HG02798 (cell line): ENCODE data around the gene CTBP1.

Source experiments
- ATAC-seq: cut with Tn5 transposase; IDR thresholded peaks from one replicate; pipeline ENCODE4 v1.9.1; 2021; ENCODE audit warnings: mild to moderate bottlenecking; ENCODE audit not compliant: unreplicated experiment, poor library complexity

The CTBP1 gene

DNA sequence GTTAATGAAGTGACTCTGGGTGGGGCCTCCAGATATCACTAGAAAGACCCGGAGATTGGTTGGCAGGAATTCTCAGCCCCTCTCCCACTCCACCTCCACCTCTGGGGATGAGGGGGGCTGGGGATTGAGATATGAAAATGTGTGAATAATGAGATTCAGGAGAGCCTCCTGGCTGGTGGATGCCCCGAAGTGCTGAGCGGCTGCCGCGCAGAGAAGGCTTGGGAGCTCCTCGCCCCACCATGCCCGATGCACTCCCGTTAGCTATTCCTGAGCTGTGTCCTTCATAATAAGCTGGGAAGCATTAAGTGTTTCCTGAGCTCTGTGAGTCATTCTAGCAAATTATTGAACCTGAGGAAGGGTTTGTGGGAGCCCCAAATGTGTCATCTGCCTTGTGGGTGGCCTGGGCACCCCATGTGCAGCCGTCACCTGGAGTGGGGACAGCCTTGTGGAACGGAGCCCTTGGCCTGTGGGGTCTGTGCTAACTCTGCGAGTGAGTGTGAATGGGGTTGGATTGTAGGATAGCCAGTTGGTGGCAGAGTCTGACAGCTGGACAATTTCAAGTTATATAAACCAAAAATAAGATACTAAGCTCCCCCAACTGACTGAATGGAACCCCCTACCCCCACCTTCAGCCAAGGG, 36.3 kb upstream of the CTBP1 start:
- no peak for ATAC-seq

DNA sequence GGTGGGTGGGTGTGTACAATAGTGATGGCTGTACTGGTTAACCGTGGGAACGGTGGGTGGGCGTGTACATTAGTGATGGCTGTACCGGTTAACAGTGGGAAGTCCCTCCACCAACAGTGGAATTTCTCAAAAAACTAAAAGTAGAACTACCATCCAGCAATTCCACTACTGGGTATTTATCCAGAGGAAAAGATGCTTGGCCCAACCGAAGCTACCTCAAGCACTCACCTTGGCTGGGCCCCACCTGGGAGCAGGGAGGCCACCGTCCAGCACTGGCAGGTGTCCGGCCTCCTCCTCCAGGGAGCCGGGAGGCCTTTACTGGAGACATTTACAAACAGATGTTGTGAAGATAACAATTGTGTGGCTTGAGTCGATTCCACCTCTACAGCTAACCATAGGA, 34.8 kb upstream of the CTBP1 start:
- ATAC-seq = no peak

DNA sequence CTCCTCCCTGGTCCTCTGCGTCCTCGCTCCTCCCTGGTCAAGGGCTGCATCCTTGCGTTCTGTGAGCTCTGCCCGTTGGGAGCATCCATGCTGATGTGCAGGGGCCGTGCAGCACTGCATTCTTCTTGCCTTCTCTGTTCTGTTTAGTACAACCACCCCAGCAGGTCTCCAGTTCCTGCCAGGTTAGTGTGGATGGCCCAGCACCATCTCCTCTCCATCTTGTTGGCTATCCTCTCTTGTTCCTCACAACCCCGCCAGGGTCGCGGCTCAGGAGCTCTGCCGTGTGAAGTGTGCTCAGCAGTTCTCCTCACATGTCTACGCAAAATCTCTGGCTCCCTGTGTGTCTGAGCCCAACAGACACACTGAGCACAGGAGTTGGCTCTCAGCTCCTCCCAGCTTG, 30.3 kb upstream of the CTBP1 start:
- ATAC-seq = no peak

DNA sequence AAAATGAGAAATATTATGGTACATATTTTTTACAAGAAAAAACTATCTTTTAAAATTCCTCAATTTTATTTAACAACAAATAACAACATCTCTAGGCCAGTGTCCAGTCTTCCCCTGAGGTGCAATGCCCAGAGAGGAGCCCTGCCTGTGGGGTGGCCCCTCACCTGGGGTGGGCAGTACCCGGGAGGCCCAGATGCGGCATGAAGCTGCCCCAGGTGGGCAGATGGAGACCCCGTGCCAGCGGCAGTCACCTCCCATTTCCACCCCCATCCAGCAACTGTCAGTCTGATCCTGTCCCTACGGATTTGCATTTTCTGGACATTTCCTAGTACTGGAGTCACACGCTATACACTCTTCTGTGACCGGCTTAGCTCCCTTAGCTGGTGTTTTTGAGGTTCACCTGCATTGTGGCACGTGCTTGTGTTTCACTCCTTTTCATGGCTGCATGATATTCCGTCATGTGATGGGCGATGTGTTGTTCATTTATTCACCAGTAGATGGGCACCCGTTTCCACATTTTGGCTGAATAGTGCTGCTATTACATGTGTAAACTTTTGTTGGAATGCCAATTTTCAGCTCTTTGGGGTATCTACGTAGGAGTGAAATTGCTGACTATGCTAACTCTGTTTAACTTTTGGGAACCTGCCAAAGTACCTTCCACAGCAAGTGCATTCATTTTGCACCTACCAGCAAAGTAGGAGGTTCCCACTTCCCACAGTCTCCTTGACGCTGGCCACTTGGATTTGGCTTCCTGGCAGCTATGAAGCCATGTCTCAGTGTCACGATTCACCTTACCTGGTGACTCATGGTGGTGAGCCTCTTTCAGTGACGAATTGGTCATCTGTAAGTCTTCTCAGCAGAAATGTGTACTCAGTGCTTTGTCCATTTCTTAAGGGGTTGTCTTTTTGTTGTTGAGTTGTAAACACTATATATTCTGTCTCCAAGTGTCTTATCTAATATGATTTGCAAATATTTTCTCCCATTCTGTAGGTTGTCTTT, 29.0 kb upstream of the CTBP1 start:
- ATAC-seq = no peak

DNA sequence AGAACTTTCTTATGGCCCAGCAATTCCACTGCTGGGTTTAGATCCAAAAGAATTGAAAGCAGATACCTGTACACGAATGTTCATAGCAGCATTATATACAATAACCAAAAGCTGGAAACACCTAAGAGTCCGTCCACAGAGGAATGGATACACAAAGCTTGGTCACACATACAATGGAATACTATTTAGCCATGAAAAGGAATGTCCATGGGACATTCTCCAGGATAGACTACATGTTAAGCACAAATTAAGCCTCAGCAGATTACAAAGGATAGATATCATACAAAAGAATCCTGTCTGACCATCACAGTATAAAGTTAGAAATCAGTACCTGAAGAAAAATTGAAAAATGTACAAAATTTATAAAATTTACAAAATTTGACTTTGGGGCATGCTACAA, 28.1 kb upstream of the CTBP1 start:
- no peak for ATAC-seq

DNA sequence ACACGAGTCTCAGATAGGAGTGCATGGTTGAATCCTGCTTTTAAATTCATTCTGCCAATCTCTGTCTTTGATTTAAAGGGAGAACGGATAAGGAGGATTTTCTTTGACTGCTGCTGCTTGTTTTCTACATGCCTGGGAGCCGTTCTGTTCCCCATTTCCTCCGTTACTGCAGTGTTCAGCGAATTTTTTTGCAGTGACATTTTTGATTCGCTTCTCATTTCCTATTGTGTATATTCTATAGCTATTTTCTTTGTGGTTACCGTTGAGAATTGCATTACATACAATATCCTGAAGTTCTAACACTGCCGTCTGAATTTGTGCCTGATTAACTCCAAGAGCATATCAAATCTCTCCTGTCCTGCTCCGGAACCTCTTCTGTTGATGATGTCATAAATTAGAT, 25.9 kb upstream of the CTBP1 start:
- no peak for ATAC-seq

DNA sequence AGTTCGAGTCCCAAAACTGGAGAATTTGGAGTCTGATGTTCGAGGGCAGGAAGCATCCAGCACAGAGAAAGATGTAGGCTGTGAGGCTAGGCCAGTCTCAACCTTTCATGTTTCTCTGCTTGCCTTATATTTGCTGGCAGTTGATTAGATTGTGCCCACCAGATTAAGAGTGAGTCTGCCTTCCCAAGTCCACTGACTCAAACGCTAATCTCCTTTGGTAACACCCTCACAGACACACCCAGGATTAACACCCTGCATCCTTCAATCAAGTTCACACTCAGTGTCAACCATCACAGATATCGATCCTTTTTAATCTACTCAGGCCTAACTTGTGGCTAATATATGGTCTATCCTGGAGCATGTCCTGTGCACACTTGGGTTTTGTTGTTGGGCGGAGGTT, 22.8 kb upstream of the CTBP1 start:
- no peak for ATAC-seq

DNA sequence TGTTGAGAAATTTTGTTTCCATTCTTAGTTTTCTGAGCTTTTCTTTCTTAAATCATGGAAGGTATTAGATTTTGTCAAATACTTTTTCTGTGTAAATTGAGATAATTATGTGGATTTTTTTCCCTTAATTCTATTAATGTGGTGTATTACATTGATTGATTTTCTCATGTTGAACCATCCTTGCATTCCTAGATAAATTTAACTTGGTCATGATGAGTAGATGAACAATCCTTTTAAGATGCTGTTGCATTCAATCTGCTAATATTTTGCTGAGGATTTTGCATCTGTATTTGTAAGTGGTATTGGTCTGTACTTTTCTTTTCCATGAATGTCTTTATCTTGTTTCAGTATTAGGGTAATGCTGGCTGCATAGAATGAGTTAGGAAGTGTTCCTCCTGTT, 20.3 kb upstream of the CTBP1 start:
- ATAC-seq = no peak

DNA sequence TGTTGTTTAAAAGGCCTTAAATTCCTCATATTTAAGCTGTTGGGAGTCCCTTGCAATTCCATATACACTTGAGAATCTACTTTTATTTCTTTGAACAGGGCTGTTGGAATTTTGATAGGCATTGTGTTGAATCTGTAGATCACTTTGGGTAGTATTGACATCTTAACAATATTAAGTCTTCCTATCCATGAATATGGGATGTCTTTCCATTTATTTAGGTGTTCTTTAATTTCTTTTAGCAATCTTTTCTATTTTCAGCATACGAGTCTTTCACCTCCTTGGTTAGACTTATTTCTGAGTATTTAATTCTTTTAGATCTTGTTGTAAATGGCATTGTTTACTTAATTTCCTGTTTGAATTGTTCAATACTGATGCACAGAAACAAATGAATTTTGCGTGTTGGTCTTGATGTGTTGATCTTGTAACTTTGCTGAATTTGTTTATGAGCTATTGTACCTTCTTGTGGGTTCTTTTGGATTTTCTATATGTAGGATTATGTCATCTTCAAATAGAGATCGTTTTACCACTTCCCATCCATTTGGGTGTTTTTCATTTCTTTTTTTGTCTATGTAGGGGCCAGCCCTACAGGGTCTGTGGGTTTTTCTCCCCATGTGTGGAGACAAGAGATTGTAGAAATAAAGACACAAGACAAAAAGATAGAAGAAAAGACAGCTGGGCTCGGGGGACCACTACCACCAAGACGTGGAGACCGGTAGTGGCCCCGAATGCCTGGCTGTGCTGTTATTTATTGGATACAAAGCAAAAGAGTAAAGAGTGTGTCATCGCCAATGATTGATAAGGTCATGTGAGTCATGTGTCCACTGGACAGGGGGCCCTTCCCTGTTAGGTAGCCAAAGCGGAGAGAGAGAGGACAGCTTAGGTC, 18.2 kb upstream of the CTBP1 start:
- ATAC-seq = no peak

DNA sequence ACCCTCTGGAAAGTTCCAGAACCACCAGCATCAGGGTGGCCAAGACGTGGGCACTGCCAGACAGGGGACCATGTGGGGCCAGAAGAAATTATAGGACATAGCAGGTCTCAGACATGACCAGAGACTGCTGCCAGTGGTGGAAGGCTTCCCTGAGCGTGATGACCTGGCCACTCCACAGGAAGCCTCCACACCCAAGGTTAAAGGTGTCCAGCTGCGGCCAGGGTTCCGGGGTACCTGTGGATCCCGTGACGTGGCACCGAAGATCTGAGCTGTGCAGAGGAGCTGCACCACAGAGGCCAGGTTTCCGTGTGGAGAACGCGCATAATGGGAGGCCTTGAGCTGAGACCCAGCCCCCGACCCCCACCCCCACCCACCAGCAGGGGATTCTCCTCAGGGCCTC, 16.4 kb upstream of the CTBP1 start:
- ATAC-seq = no peak

DNA sequence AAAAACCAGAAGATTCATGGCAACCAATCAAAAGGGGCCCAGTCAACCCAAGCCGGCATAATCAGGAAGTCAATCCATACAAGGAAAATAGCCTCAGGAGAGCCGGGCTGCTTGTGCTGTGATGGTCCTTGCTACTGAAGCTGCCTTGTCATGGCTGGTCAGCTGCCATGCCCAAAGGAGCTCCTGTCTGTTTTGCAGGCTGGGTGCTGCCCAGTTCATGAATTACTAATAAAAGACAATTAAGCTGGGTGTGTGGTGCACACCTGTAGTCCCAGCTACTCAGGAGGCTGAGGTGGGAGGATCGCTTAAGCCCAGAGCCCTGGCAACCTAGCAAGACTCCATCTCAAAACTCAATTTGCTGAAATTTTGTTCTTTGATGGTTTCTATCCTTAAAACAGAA, 16.0 kb upstream of the CTBP1 start:
- no peak for ATAC-seq

DNA sequence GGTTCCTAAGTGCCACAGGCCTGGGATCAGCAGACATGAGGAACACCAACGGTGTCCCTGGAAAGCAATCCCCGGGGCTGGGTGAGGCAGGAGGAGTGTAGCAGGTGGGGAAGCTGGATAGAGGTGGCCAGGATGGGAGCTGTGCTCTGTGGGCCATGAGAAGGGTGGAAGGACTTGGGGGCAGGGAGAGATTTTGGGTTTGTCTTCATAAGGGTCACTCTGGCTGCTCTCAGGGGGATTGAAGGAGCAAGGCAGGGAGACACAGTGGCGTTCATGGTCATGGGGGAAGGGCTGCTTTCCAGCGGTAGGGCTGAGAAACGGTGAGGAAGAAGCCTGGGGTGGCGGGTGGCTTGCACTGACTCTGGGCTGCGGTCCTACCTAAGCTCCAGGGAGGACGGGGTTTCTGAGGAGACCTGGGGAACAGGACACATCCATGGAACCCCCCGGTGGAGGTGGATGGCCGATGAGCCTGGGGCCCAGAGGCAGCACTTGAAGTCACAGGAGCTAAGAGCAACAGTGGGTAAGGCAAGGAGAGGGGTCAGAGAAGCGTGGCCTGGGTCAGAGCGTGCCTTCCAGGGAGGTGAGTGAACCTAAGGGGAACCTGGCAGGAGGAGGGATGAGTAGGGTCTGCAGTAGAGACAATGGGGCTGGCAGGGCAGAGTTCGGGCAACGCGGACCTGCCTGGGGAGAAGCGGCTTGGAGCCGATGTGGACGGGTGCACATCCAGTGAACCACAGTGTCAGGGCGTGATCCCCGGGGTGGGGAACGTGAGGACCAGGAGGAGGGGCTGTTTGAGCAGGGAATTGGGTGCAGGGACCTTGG, 12.4 kb upstream of the CTBP1 start:
- no peak for ATAC-seq

DNA sequence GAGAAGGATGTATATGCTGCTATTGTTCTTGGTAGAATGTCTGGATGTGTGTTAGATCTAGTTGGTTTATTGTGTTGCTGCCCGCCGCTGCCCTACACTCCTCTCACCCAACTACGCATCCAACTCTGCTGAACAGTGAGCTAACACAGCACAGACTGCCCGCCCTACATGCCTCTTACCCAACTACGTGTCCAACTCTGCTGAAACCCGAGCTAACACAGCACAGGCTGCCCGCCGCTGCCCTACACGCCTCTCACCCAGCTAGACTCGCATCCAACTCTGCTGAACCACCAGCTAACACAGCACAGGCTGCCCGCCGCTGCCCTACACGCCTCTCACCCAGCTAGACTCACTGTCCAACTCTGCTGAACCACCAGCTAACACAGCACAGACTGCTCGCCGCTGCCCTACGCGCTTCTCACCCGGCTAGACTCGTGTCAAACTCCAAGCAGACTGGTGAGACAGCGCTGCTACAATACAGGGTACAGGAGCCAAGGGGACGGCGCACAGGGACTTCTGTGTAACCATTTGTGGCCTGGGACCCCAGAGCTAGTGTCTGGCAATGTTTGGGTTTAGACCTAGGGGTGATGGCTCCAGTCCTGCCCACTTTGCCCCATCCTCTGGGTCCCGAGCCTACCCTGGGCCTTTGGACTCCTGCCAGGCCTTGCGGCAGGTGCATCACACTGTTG, 11.6 kb upstream of the CTBP1 start:
- ATAC-seq = no peak

DNA sequence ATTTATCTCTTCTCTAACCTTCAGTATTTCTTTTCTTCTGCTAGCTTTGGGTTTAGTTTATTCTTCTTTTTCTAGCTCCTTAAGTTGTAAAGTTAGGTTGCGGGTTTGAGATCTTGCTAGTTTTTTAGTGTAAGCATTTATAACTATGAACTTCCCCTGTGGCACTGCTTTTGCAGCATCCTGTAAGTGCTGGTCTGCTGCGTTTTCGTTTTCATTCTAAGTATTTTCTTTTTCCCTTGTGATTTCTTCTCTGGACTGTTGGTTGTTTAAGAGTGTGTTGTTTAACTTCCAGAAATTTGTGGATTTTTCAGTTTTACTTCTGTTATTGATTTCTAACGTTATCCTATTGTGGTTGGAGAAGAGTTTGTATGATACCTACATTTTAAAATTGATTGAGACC, 11.0 kb upstream of the CTBP1 start:
- ATAC-seq = no peak

DNA sequence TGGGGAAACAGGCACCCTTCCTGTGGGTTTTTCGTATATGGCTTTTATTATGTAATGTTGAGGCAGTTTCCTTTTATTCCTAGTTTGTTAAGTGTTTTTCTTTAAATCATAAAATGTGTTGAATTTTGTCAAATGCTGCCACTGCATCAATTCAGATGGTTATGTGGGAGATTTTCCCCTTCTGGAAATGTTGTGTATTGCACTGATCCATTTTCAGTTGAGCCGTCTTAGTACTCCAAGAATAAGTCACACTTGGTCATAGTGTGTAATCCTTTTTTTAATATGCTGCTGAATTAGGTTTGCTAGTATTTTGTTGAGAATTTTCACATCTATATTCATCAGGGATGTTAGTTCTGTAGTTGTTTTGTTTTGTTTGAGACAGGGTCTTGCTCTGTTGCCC, 9.5 kb upstream of the CTBP1 start:
- ATAC-seq = no peak

DNA sequence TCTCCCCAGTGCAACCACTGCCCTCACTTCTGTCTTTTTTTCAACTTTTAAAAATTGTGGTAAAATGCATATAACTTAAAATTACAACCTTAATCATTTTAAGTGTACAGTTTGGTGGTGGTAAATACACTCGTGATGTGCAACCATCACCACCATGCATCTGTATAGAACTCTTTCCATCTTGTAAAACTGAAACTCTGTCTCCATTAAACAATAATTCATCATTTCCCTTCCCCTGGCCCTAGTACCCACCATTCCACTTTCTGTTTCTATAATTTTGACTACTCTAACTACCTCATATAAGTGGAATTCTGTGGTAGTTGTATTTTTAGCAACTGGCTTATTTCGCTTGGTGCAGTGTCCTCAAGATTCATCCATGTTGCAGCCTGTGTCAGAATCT, 6.8 kb upstream of the CTBP1 start:
- ATAC-seq = no peak

DNA sequence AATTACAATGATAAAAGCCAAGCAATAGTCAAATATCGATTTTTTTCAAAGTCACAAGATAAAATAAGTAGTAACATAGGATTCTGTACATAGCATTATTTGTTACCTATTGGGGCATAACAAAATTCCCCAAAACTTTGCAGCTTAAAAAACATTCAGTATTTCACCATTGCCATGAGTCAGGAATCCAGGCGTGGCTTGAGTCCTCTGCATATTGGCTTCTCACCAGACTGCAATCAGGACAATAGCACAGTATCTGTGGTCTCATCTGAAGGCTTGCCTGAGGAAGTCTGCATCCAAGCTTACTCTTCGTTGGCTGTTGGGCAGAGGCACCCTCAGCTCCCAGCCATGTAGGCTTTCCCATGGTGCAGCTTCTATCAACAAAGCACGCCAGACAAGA, 6.2 kb upstream of the CTBP1 start:
- no peak for ATAC-seq

DNA sequence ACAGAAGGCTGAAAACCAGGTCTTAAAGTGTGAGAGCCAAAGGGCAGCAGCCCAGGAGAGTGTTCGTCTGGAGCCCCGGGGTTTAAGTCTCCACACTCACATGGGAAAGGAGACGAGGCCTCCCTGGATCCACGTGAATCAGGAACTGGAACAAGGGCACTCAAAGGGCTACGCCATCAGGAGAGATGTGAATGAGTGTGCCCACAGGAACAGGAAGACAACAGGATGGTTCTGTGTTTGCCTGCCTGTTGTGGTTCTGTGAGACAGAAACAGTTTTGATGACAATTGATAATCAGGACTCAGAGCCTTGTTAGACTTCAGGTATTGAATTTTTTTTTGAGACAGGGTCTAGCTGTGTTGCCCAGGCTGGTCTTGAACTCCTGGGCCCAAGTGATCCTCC, 4.9 kb upstream of the CTBP1 start:
- ATAC-seq = no peak

DNA sequence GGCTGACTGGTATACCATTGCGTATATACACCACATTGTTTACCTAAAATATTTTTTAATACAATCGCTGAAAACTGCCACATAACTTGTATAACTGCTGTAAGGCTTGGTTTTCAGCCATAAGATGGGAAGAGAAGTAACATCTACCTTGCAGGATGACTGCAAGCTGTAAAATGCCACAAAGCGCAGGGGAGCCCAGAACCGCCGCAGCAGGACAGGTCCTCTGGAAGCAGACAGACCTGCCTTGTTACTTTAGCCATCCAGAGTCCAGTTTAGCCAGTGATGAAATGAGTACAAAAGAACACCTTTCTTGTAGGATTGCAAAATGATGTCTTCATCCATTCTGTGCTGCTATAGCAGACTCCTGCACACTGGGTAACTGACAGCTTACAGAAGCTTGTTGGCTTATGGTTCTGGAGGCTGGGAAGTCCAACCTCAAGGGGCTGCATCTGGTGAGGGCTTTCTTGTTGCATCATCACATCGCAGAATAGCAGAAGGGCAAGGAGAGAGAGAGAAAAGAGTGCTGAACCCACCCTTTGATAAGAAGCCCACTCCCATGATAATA, 4.1 kb upstream of the CTBP1 start:
- ATAC-seq = no peak
